GM21723 (cell line): ENCODE results near the gene ZNF695.
"Not testable (repeated sequence)": the region's sequence is repeated elsewhere in the genome, so short reads cannot be mapped to it uniquely, and the experiment has no call there.

Source experiments
- ATAC-seq: cut with Tn5 transposase; IDR thresholded peaks from one replicate; pipeline ENCODE4 v1.9.1; 2021; ENCODE audit warnings: mild to moderate bottlenecking, moderate library complexity; ENCODE audit not compliant: unreplicated experiment

Gene ZNF695

DNA sequence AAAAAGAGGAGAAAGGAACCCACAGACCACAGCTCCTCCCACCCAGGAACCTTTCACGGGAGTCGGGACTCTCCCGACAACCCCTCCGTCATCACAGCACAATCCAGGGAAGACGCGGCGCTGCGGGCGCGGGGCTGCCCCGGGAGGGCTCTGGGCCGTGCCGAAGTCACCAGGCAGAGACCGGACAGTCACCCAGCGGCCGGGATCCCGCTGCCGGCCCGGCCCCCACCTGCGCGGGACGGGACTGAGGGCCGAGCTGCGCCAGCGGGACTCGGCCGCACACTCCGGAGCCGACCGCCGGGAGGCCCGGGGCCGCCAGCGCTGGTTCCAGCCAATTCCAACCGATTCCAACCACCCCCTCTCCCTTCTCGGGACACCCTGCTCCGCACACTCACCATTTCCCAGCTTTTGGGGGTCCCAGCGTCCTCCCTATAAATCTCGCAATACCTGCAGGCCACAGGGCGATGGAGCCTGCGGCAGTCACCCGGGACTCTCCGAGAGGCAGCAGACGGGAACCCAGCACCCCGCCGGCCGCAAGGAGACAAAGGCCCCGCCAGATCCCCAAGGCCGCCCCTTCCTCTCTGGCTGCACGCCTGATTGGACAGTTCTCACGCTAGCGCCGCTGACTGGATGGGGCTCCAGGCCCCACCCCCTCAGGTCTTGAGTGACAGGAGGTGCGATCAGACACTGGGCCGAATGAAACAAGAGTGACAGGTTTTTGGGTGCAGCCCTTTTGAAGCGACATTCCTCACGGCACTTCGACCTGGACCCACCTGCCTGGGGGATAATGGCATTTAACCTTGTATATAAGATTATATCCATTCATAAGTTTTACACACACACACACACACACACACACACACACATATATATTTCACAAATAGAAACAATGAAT, at the start of gene ZNF695:
Gene ZNF695 (minus strand): TSS at position 547 of the 895 bp plus-strand sequence. CDS start 149 bp downstream, at position 398.
- ATAC-seq: peak; percentile 100

DNA sequence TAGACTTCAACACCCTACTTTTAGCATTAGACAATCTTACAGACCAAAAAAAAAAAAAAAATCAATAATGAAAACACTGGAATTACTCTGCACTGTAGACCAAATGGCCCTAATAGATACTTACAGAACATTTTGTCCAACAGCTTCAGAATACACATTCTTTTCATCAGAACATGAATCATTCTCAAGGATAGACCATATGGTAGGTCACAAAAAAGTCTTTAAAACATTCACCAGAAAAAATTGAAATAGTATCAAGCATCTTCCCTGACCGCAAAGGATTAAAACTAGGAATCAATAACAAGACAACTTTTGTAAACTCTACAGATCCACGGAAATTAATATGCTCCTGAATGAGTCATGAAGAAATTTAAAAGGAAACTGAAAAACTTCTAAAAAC, 48.2 kb upstream of the ZNF695 start:
- ATAC-seq: no peak

DNA sequence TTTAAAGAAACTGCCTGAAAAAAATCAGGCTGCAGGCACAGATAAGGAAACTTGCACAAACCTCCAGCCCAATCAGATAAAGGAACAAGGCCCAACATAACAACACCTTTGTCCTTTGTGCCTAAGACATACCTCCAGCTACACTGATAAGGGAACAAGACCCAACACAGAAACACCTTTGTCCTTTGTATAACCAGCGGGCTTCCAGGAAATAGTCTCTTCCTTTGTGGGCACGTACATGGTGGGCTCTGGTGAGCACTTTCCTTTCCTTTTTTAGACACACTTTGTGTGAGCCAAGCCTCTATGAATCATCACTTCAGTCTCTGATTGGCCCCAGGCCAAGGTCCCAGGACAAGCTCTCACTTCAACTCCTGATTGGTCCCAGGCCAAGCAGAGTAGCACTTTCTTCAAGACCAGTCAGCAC, 47.1 kb upstream of the ZNF695 start:
- ATAC-seq: no peak

DNA sequence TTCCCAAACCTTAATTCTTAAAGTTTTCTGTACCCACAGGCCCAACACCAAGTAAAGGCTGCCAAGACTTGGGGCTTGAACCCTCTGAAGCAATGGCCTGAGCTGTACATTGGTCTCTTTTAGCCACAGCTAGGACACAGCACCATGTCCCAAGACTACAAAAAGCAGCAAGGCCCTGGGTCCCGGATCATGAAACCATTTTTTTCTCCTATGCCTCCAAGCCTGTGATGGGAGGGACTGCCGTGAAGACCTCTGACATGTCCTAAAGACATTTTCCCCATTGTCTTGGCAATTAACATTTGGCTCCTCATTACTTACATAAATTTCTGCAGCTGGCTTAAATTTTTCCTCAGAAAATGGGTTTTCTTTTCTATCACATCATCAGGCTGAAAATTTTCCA, 39.8 kb upstream of the ZNF695 start:
- ATAC-seq: no peak

DNA sequence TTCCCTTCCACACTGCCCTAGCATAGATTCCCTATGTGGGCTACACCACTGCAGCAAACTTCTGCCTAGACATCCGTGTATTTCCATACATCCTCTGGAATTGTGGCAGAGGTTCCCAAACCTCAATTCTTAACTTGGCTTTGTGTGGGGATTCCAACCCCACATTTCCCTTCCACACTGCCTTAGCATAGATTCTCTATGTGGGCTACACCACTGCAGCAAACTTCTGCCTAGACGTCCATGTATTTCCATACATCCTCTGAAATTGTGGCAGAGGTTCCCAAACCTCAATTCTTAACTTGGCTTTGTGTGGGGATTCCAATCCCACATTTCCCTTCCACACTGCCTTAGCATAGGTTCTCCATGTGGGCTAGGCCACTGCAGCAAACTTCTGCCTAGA, 39.4 kb upstream of the ZNF695 start:
- ATAC-seq: no peak

DNA sequence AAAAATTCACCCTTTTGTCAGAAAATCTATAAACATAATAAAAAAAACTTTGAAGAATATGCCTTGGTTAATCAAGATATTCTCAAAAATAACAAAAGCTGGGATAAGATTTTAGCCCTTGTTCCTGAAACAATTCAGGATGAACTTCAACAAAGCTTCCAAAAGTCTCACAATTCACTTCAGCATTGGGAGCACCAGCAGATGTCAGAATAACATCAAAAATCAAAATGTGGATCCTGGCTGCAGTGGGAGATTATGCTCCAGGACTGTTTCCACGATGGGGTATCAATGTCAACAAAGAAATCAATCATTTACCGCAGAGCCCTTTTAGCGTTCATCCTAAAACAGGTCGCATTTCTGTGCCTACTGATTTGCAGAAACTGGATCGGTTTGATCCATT, 35.5 kb upstream of the ZNF695 start:
- no peak for ATAC-seq

DNA sequence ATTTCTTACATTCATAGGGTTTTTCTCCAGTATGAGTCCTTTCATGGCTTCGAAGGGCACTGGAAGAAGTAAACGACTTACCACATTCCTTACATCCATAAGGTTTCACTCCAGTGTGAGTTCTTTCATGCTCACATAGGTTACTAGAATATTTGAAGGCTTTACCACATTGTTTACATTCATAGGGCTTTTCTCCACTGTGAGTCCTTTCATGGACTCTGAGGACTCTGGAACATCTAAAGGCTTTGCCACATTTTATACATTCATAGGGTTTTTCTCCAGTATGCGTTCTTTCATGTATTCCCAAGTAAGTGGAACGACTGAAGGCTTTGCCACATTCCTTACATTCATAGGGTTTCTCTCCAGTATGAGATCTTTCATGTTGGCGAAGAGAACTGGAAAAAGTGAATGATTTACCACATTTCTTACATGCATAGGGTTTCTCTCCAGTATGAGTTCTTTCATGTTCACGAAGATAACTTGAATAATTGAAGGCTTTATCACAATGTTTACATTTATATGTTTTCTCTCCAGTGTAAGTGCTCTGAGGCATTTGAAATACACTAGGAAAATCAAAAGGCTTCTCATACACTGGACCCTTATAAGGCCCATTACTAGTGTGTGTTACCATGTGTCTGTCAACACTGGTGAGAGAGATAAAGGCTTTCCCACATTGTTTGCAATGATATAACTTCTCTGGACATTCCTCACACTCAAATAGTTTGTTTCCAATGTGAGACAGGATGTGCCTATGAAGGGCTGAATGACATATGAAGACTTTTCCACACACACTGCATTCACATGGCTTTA, 29.9 kb upstream of the ZNF695 start:
- no peak for ATAC-seq

DNA sequence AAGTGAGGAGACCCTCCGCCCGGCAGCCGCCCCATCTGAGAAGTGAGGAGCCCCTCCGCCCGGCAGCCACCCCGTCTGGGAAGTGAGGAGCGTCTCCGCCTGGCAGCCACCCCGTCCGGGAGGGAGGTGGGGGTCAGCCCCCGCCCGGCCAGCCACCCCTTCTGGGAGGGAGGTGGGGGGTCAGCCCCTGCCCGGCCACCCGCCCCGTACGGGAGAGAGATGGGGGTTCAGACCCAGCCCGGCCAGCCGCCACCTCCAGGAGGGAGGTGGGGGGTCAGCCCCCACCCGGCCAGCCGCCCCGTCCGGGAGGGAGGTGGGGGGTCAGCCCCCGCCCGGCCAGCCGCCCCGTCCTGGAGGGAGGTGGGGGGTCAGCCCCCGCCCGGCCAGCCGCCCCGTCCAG, 24.4 kb upstream of the ZNF695 start:
- ATAC-seq: not testable (repeated sequence)

DNA sequence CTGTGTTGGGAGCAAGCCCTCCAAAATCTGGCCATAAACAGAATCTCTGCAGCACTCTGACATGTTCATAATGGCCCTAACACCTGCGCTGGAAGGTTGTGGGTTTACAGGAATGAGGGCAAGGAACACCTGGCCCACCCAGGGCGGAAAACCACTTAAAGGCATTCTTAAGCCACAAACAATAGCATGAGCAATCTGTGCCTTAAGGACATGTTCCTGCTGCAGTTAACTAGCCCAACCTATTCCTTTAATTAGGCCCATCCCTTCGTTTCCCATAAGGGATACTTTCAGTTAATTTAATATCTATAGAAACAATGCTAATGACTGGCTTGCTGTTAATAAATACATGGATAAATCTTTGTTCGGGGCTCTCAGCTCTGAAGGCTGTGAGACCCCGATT, 16.8 kb upstream of the ZNF695 start:
- ATAC-seq: not testable (repeated sequence)

DNA sequence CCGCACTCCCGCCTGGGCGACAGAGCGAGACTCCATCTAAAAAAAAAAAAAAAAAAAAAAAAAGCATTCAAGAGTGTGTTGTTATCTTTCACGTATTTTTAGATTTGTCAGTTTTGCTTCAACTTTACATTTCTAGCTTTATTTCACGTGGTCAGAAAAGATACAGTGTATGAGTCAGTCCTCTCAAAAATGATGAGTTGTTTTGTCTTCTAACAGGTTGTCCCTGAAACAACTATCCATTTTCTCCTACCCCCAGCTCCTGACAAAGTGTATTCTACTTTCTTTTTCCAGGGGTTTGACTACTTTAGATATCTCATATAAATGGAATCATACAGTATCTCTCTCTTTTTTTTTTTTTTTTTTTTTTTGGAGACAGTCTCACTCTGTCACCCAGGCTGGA, 5.5 kb upstream of the ZNF695 start:
- no peak for ATAC-seq

DNA sequence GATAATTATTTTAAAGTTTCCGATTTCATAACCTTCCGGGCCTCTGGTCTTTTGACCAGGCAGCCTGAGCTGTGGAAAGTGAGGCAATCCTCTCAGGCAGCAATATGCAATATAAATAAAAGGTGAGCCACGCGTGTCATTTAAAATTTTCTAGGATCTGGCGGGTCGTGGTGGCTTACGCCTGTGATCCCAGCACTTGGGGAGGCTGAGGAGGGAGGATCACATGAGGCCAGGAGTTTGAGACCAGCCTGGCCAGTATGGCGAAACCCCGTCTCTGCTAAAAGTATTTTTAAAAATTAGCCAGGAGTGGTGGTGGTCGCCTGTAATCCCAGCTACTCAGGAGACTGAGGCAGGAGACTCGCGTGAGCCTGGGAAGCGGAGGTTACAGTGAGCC, 546 bp upstream of the ZNF695 start:
- no peak for ATAC-seq

DNA sequence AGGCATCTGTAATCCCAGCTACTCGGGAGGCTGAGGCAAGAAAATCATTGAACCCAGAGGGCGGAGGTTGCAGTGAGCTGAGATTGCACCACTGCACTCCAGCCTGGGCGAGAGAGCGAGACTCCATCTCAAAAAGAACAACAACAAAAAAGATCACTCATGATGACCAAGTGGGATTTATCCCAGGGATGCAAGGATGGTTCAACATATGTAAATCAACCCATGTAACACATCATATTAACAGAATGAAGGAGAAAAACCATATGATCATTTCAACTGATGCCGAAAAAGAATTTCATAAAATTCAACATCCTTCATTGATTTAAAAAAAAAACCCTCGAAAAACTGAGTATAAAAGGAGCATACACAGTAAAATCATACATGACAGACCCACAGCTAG, 3.8 kb downstream of the ZNF695 start:
- not testable (repeated sequence) for ATAC-seq

DNA sequence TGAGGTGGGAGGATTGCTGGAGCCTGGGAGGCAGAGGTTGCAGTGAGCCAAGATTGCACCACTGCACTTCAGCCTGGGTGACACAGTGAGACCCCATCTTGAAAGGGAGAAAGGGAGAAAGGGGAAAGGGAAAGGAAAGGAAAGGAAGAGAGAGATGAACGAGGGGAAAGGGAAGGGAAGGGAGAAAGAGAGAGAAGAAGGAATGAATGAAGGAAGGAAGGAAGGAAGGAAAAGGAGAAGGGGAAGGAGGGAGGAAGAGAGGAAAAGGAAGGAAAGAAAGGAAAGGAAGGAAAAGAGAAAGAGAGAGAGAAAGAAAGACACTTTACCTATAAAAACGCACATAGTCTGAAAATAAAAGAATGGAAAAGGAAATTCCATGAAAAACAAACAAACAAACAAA, 18.0 kb downstream of the ZNF695 start:
- ATAC-seq: no peak

DNA sequence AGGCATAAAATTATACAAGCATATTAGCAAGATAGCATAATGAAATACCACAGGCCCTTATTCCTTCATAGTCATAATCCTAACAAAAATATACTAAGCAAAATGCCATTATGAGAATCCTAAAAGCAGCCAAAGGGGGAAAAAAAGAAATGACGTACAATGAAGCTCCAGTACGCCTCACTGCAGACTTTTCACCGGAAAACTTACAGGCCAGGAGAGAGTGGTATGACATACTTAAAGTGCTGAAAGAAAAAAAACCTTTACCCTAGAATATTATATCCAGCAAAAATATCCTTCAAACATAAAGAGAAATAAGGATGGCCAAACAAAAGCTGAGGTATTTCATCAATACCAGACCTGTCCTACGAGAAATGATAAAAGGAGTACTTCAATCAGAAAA, 19.5 kb downstream of the ZNF695 start:
- no peak for ATAC-seq

DNA sequence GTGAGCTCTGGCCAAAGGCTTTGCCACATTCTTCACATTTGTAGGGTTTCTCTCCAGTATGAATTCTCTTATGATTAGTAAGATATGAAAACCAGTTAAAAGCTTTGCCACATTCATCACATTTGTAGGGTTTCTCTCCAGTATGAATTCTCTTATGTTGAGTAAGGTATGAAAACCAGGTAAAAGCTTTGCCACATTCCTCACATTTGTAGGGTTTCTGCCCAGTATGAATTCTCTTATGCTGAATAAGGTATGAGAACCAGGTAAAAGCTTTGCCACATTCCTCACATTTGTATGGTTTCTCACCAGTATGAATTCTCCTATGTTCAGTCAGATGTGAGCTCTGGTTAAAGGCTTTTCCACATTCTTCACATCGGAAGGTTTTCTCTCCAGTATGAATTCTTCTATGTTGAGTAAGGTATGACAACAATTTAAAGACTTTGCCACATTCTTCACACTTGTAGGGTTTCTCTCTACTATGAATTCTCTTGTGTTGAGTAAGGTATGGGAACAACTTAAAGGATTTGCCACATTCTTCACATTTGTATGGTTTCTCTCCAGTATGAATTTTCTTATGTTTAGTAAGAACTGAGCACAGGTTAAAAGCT, 20.7 kb downstream of the ZNF695 start:
- no peak for ATAC-seq

DNA sequence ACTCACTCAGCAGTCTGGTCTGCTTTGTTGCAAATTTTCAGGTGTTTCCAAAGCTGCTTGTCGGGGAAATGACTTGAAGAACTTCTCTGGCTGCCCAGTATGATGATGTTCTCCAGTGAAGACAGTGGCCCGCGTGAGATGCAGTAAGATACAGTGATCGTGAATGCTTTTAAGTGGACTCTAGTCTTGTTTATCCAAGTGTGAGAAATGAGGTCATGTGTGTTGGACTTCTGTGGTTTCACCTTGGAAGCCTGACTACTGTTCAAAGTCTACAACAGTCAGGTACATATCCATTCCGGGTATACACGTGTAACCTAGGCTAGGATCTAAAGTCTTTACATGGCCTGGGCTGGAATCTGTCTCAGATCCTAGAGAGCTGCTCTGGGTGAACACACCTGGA, 29.1 kb downstream of the ZNF695 start:
- no peak for ATAC-seq

DNA sequence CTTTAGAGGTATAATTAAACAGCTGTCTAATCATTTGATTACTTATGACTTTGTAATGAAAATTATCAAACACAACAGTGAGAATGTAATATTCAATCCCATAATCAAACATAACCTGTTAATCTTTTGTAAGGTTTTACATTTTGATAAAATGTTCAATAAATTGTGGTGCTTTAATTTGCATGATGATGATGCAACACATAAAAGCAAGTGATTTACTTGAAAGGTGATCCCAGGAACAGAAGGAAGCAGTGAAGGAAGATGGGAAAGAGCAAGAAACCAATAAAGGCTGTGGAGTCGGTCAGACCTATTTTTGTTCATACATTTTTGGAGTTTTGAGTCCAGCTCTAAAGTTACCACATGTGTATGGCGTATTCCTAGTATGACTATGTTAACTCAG, 29.6 kb downstream of the ZNF695 start:
- no peak for ATAC-seq

DNA sequence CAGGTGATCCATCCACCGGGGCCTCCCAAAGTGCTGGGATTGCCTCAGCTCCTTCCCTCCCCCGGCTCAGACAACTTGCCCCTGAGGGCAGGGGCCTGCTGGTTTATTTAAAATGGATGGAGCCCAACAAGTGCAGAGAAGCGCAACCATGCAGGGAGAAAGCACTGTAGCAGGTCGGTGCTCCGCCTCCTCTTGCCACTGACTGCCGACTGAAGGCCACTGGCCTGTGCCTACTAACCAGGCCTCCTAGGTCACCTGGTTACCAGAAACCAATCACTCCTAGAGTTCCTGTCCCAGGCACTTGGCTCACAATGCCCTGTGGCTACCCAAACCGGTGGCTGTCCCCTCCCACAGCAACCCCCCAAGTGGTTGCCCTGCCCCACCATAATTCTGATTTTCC, 35.9 kb downstream of the ZNF695 start:
- ATAC-seq: no peak

DNA sequence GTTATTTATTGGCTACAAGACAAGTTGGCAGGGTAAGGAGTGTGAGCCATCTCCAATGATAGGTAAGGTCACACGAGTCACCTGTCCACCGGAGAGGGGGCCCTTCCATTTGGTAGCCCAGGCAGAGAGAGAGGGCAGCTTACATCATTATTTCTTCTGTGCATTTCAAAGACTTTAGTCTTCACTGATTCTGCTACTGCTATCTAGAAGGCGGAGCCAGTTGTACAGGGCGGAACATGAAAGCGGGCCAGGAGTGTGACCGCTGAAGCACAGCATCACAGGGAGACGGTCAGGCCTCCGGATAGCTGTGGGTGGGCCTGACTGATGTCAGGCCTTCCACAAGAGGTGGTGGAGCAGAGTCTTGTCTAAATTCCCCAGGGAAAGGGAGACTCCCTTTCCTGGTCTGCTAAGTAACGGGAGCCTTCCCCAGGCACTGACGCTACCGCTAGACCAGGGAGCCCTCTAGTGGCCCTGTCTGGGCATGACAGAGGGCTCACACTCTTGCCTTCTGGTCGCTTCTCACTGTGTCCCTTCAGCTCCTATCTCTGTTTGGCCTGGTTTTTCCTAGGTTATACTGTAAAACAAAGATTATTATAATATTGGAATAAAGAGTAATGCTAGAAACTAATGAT, 36.7 kb downstream of the ZNF695 start:
- no peak for ATAC-seq

DNA sequence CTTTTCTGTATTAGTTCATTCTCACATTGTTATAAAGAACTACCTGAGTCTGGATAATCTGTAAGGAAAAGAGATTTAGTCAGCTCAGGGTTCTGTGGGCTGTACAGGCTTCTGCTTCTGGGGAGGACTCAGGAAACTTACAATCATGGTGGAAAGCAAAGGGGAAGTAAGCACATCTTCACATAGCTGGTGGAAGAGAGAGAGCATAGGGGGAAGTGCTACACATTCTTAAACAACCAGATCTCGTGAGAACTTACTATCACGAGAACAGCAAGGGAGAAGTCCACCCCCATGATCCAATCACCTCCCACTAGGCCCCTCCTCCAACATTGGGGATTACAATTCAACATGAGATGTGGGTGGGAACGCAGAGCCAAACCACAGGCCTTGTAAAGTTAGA, 38.2 kb downstream of the ZNF695 start:
- no peak for ATAC-seq

DNA sequence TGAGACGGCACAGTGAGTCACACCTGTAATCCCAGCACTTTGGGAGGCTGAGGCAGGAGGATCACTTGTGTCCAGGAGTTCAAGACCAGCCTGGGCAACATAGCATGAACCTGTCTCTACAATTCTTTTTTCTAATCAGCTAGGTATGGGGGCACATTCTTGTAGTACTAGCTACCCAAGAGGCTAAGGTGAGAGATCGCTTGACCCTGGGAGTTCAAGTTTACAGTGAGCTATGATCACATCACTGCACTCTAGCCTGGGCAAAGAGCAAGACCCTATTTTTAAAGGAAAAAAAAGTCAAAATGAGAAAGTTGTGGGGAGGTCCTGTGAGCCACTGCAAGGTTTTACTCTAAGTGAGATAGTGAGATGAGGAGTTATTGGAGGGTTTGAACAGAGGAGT, 41.4 kb downstream of the ZNF695 start:
- ATAC-seq: no peak
